Measurements from ENCODE around the gene COX11.
A peak's percentile ranks its signal among the peaks of the same experiment; 100 is the strongest.

Gene COX11

DNA sequence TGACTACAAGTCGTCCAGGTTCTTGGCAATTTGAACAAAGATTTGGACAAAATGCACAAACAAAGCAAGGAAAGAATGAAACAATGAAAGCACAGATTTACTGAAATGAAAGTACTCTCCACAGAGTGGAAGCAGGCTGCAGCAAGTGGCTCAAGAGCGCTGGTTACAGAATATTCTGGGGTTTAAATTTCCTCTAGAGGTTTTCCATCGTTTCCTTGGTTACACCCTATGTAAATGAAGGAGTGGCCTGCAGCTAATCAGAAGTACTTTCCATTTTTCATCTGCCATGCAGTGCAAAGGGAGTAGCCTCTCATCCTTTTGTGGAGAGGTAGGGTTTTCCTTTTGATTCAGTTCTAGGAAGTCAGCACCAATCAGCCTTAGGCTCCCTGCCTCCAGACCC is 11.9 kb upstream of the COX11 start:
- H3K9ac ChIP-seq (ENCODE audit: low read depth, low read length) = no peak overlapping the region
- H3K36me3 ChIP-seq (ENCODE audit: insufficient read depth, low read depth, low read length) = no peaks in the 10 kb centered on the region
- H3K4me3 ChIP-seq (ENCODE audit: low read length) = no peak overlapping the region
- H3K27me3 ChIP-seq (ENCODE audit: insufficient read depth, low read length) = no peaks in the 10 kb centered on the region
- H3K9me3 ChIP-seq (ENCODE audit: insufficient read depth, low read depth, low read length) = peaks cover 14% of the 10 kb centered on the region; the same call in 1 of the 2 replicates
- H3K4me1 ChIP-seq (ENCODE audit: insufficient read depth, low read length) = no peaks in the 10 kb centered on the region
- no peak overlapping the region for H3K27ac ChIP-seq (ENCODE audit: low read length)

GRCh38 chr17:54979657-54980056 is 11.2 kb upstream of the COX11 start:
- H3K4me3 ChIP-seq (ENCODE audit: low read length) = no peak overlapping the region
- H3K36me3 ChIP-seq (ENCODE audit: insufficient read depth, low read depth, low read length) = no peaks in the 10 kb centered on the region
- peaks cover 14% of the 10 kb centered on the region; the same call in 1 of the 2 replicates for H3K9me3 ChIP-seq (ENCODE audit: insufficient read depth, low read depth, low read length)
- no peak overlapping the region for H3K27ac ChIP-seq (ENCODE audit: low read length)
- H3K4me1 ChIP-seq (ENCODE audit: insufficient read depth, low read length) = no peaks in the 10 kb centered on the region
- no peaks in the 10 kb centered on the region for H3K27me3 ChIP-seq (ENCODE audit: insufficient read depth, low read length)
- H3K9ac ChIP-seq (ENCODE audit: low read depth, low read length) = no peak overlapping the region

- Histone ChIP-seq H3K9ac (ENCODE audit: low read depth, low read length) (no peak overlapping the region), H3K4me1 (ENCODE audit: insufficient read depth, low read length) (no peaks in the 10 kb centered on the region), H3K4me3 (ENCODE audit: low read length) (no peak overlapping the region), H3K9me3 (ENCODE audit: insufficient read depth, low read depth, low read length) (peaks cover 14% of the 10 kb centered on the region; the same call in 1 of the 2 replicates), H3K27ac (ENCODE audit: low read length) (no peak overlapping the region), H3K27me3 (ENCODE audit: insufficient read depth, low read length) (no peaks in the 10 kb centered on the region), H3K36me3 (ENCODE audit: insufficient read depth, low read depth, low read length) (no peaks in the 10 kb centered on the region)
Observed at GRCh38 chr17:54977744-54978143, 9.3 kb upstream of the COX11 start.

GRCh38 chr17:54976316-54976715 is 7.9 kb upstream of the COX11 start:
- Histone ChIP-seq H3K27ac (ENCODE audit: low read length) (no peak overlapping the region), H3K4me1 (ENCODE audit: insufficient read depth, low read length) (no peaks in the 10 kb centered on the region), H3K27me3 (ENCODE audit: insufficient read depth, low read length) (no peaks in the 10 kb centered on the region), H3K36me3 (ENCODE audit: insufficient read depth, low read depth, low read length) (no peaks in the 10 kb centered on the region), H3K4me3 (ENCODE audit: low read length) (no peak overlapping the region), H3K9ac (ENCODE audit: low read depth, low read length) (no peak overlapping the region), H3K9me3 (ENCODE audit: insufficient read depth, low read depth, low read length) (peaks cover 14% of the 10 kb centered on the region; the same call in 1 of the 2 replicates)

DNA sequence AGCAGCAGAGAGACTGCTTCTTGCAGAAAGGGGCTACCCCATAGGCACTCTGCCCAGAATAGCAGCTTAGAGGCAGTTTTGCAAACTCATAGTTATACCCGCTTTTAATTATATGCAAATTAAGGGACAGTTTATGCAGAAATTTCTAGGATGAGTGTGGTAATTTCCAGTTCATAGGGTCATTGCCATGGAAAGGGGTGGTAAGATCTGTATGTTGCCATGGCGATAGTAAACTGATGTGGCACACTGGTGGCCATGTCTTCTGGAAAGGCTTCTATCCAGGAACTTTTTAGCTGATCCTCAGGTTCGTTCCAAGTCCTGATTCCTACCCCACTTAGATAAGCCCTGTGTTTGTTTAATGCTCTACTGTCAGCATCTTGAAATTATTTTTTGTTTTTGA is 6.3 kb upstream of the COX11 start:
- Histone ChIP-seq H3K4me3 (ENCODE audit: low read length) (no peak overlapping the region), H3K27me3 (ENCODE audit: insufficient read depth, low read length) (no peaks in the 10 kb centered on the region)

DNA sequence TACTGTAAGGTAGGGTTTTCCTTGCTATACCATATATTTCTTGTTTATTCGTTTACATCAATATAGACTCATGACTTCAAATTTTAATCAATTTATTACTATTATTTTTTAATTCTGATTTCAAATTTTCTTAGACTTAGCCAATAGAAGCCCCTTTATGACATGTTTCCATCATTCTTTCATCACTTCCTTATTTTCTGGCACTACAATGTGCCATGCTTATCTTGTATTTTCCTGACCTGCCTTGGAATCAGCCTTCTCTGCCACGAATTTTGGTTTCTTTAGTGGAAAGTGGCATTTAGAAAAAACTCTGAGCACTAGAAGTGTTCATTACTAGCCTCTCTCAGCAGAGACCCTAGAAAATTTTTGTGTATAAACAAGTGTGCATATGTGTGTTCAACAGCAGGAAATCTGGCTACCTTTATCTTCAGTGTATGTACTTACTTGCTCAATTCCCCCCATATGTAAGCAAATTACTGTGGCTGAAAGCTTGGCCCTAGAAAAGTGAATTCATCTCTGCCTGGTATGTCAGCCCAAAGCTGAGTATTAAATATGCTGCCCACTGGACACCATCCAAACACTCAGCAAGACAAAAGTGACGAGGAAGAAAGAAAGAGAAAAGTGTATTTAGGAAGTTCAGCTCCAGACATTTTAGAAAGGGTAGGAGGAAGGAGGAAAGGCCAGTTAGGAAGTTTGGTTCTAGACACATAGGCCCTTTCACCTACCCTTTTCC is 4.1 kb upstream of the COX11 start:
- H3K9me3 ChIP-seq (ENCODE audit: insufficient read depth, low read depth, low read length) = no peaks in the 10 kb centered on the region
- H3K27me3 ChIP-seq (ENCODE audit: insufficient read depth, low read length) = no peaks in the 10 kb centered on the region
- H3K36me3 ChIP-seq (ENCODE audit: insufficient read depth, low read depth, low read length) = no peaks in the 10 kb centered on the region
- H3K27ac ChIP-seq (ENCODE audit: low read length) = no peak overlapping the region
- H3K4me3 ChIP-seq (ENCODE audit: low read length) = no peak overlapping the region
- no peak overlapping the region for H3K9ac ChIP-seq (ENCODE audit: low read depth, low read length)
- no peaks in the 10 kb centered on the region for H3K4me1 ChIP-seq (ENCODE audit: insufficient read depth, low read length)

More for the DNA sequence above, 6.3 kb upstream of the COX11 start:
- no peaks in the 10 kb centered on the region for H3K4me1 ChIP-seq (ENCODE audit: insufficient read depth, low read length)
- no peak overlapping the region for H3K27ac ChIP-seq (ENCODE audit: low read length)
- no peaks in the 10 kb centered on the region for H3K36me3 ChIP-seq (ENCODE audit: insufficient read depth, low read depth, low read length)
- peaks cover 5% of the 10 kb centered on the region; the same call in 1 of the 2 replicates for H3K9me3 ChIP-seq (ENCODE audit: insufficient read depth, low read depth, low read length)
- H3K9ac ChIP-seq (ENCODE audit: low read depth, low read length) = no peak overlapping the region

- H3K4me1 ChIP-seq (ENCODE audit: insufficient read depth, low read length) = no peaks in the 10 kb centered on the region
- no peaks in the 10 kb centered on the region for H3K27me3 ChIP-seq (ENCODE audit: insufficient read depth, low read length)
- no peak overlapping the region for H3K9ac ChIP-seq (ENCODE audit: low read depth, low read length)
- H3K27ac ChIP-seq (ENCODE audit: low read length) = no peak overlapping the region
- no peak overlapping the region for H3K4me3 ChIP-seq (ENCODE audit: low read length)
- no peaks in the 10 kb centered on the region for H3K9me3 ChIP-seq (ENCODE audit: insufficient read depth, low read depth, low read length)
- no peaks in the 10 kb centered on the region for H3K36me3 ChIP-seq (ENCODE audit: insufficient read depth, low read depth, low read length)
Observed at GRCh38 chr17:54971901-54972300, 3.4 kb upstream of the COX11 start.

DNA sequence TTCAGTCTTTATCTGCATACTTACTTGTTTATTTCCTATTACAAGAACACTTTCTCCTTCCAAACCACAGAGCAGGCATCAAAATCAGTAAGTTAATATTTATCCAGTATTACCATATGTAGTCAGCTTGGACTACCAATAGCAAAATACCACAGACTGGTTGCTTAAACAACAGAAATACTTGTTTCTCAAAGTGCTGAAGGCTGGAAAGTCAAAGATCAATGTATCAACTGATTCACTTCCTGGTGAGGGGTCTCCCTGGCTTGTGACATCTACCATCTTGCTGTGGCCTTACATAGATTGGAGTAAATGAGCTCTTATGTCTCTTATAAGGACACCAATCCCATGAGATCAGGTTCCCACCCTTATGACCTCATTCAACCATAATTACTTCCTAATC is 2.7 kb upstream of the COX11 start:
- H3K27ac ChIP-seq (ENCODE audit: low read length) = no peak overlapping the region
- H3K36me3 ChIP-seq (ENCODE audit: insufficient read depth, low read depth, low read length) = no peaks in the 10 kb centered on the region; the same call in 1 of the 2 replicates
- no peak overlapping the region for H3K9ac ChIP-seq (ENCODE audit: low read depth, low read length)
- no peak overlapping the region for H3K4me3 ChIP-seq (ENCODE audit: low read length)
- H3K9me3 ChIP-seq (ENCODE audit: insufficient read depth, low read depth, low read length) = no peaks in the 10 kb centered on the region
- H3K4me1 ChIP-seq (ENCODE audit: insufficient read depth, low read length) = 0 out of 2 replicates have a peak, but pooled peaks cover 1% of the 10 kb centered on the region
- no peaks in the 10 kb centered on the region for H3K27me3 ChIP-seq (ENCODE audit: insufficient read depth, low read length)

DNA sequence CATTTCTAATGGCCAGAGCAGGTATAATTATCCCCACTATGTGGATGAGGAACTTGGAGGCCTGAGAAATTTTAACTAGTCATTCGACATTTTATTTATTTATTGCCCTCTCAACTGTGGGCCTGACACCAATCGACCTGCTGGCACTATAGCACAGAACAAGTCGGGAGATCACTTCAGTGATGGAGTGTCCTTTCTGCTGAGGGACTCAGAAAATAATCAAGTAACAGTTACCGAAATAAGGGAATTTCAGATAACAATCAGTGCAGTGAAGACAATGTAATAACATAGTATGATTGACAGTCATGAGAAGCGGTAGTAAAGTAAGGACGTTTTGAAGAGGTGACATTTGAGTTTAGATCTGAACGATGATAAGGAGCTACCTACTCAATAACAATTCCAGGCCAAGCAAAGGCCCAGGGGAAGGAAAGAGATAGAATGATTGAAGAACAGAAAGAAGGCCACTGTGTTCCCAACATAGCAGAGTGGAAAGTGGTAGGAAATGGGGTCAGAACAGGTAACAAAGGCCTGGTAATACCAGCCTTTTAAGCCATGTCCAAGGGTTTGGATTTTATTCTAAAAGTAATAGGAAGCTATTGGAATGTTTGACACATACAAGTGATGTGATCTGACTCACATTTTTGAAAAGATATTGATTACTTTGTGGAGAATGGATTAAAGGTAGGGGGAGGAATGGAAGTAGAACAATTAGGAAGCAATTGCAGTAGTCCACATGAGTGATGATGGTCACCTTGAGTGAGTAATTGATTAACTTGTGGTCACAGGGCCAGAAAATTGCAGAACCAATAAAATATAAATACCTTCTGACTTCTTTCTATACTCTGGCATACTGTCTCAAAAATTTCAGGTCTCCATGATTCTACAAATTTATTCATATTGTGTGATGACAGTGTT is 1.5 kb upstream of the COX11 start:
- Histone ChIP-seq H3K27ac (ENCODE audit: low read length) (no peak overlapping the region), H3K9me3 (ENCODE audit: insufficient read depth, low read depth, low read length) (no peaks in the 10 kb centered on the region), H3K4me3 (ENCODE audit: low read length) (peak overlapping the region; percentile 85), H3K36me3 (ENCODE audit: insufficient read depth, low read depth, low read length) (peaks cover 11% of the 10 kb centered on the region), H3K9ac (ENCODE audit: low read depth, low read length) (peak overlapping the region; percentile 86; the same call in 1 of the 2 replicates), H3K27me3 (ENCODE audit: insufficient read depth, low read length) (no peaks in the 10 kb centered on the region), H3K4me1 (ENCODE audit: insufficient read depth, low read length) (0 out of 2 replicates have a peak, but pooled peaks cover 2% of the 10 kb centered on the region)

- peak overlapping the region; percentile 21 for H3K27ac ChIP-seq (ENCODE audit: low read length)
- H3K36me3 ChIP-seq (ENCODE audit: insufficient read depth, low read depth, low read length) = peaks cover 21% of the 10 kb centered on the region
- peak overlapping the region; percentile 86 for H3K9ac ChIP-seq (ENCODE audit: low read depth, low read length)
- H3K4me3 ChIP-seq (ENCODE audit: low read length) = peak overlapping the region; percentile 85
- H3K9me3 ChIP-seq (ENCODE audit: insufficient read depth, low read depth, low read length) = no peaks in the 10 kb centered on the region
- no peaks in the 10 kb centered on the region for H3K27me3 ChIP-seq (ENCODE audit: insufficient read depth, low read length)
- 0 out of 2 replicates have a peak, but pooled peaks cover 2% of the 10 kb centered on the region for H3K4me1 ChIP-seq (ENCODE audit: insufficient read depth, low read length)
Observed at GRCh38 chr17:54968988-54969332, 506 bp upstream of the COX11 start.

DNA sequence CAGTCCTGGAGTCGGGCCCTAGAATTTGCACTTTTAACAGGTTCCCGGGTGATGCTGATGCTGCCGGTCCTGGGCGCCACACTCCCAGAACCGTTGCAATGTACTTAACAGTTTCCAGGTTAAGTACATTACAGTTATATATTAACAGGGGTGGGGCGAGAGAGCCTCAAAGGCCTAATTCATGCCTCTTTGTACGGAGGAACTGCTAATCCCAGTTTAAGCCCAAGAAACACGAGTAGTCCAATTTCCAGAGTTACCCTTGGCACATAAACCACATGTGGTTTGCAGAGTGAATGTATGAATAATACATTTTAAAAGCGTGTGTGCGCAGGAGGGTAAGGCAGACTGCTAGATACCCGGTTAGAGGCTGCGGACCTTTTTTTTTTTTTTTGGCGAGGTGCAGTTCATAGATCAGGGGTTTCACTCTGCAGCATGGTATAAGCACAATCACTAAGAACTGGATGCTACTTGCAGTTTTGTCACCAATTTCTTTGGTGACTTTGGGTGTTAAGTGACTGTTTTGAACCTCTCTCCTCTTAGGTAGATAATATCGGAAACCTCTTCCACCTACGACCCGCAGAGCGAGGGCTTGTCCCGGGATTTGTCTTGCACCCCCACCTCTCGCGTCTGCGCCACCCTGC is 713 bp downstream of the COX11 start:
- peaks cover 33% of the 10 kb centered on the region for H3K36me3 ChIP-seq (ENCODE audit: insufficient read depth, low read depth, low read length)
- H3K9me3 ChIP-seq (ENCODE audit: insufficient read depth, low read depth, low read length) = no peaks in the 10 kb centered on the region
- peak overlapping the region; percentile 86 for H3K9ac ChIP-seq (ENCODE audit: low read depth, low read length)
- peak overlapping the region; percentile 85 for H3K4me3 ChIP-seq (ENCODE audit: low read length)
- no peaks in the 10 kb centered on the region for H3K27me3 ChIP-seq (ENCODE audit: insufficient read depth, low read length)
- 0 out of 2 replicates have a peak, but pooled peaks cover 2% of the 10 kb centered on the region for H3K4me1 ChIP-seq (ENCODE audit: insufficient read depth, low read length)
- H3K27ac ChIP-seq (ENCODE audit: low read length) = peak overlapping the region; percentile 67
